Mesodermal cell (in vitro differentiated cells): ENCODE results near the gene RAB8B.

Experiments used
- H3K27ac ChIP-seq: 2 replicates; pipeline ENCODE4 v1.7.0; 2013; ENCODE audit warnings: mild to moderate bottlenecking, low read depth, low read length, moderate library complexity; ENCODE audit not compliant: severe bottlenecking
- H3K36me3 ChIP-seq: 2 replicates; pipeline ENCODE4 v1.7.1; 2013; ENCODE audit warnings: mild to moderate bottlenecking, low read length, moderate library complexity; ENCODE audit not compliant: control insufficient read depth, insufficient read depth
- H3K4me1 ChIP-seq: one replicate; pipeline ENCODE4 v1.7.1; 2013; ENCODE audit warnings: mild to moderate bottlenecking, low read length; ENCODE audit not compliant: insufficient read depth, control insufficient read depth, poor library complexity, severe bottlenecking
- H3K4me3 ChIP-seq: 2 replicates; pipeline ENCODE4 v1.7.0; 2013; ENCODE audit warnings: low read length, control low read depth, mild to moderate bottlenecking; ENCODE audit not compliant: insufficient read depth, poor library complexity, severe bottlenecking; ENCODE audit errors: extremely low read depth
- H3K9me3 ChIP-seq: 2 replicates; pipeline ENCODE4 v1.7.1; 2013; ENCODE audit warnings: mild to moderate bottlenecking, low read length, moderate library complexity; ENCODE audit not compliant: control insufficient read depth
- WGBS, 2 experiments: methylation state at CpG; one replicate each; pipeline ENCODE4 v1.1.5; 2013; ENCODE audit warnings: missing lambda C conversion rate in 2 of 2; ENCODE audit not compliant: insufficient coverage in 2 of 2; 5-methylcytosine and 5-hydroxymethylcytosine counted together

Gene RAB8B

GRCh38 chr15:63160638-63161037, 28.8 kb upstream of the RAB8B start:
- no peak overlapping the region for H3K4me3 ChIP-seq
- no peaks in the 10 kb centered on the region for H3K9me3 ChIP-seq
- no peak overlapping the region for H3K27ac ChIP-seq
- H3K36me3 ChIP-seq = peaks cover 3% of the 10 kb centered on the region
- no peaks in the 10 kb centered on the region for H3K4me1 ChIP-seq

DNA sequence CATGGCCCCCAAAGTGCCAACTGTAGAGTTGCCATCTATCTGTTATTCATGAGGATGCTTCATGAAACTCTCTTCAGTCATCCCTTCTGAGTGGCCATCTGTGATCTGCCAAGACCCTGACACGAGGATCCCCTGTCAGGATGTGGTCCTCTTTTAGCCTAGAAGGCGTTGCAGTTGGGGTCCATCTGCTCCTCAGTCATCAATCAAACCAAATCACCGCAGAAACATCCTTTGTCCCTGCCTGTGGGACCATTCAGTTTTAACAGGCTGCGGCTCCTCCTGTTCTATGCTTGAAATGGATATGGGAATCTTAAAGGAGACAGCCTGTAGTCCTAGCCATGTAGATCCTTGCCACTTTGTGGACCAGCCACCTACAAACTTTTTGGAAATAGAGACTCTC, 26.2 kb upstream of the RAB8B start:
- Histone ChIP-seq H3K9me3 (no peaks in the 10 kb centered on the region), H3K4me3 (no peak overlapping the region), H3K36me3 (peaks cover 3% of the 10 kb centered on the region), H3K27ac (no peak overlapping the region), H3K4me1 (no peaks in the 10 kb centered on the region)
- 77 to 86% methylated on average over 2 to 3 of the region's 4 CpGs for WGBS, 2 experiments

- Histone ChIP-seq H3K36me3 (no peaks in the 10 kb centered on the region), H3K4me1 (no peaks in the 10 kb centered on the region)
- WGBS, 2 experiments = 93 to 100% methylated on average over 2 to 5 of the region's 6 CpGs
These were observed 24.1 kb upstream of the RAB8B start for GRCh38 chr15:63165166-63165859.

GRCh38 chr15:63166219-63166618, 23.2 kb upstream of the RAB8B start:
- no peak overlapping the region for H3K27ac ChIP-seq
- 90% methylated on average over 2 of the region's 2 CpGs; no CpG with 5 or more reads in 1 of the 2 experiments for WGBS, 2 experiments

More at GRCh38 chr15:63165166-63165859, 24.1 kb upstream of the RAB8B start:
- Histone ChIP-seq H3K9me3 (no peaks in the 10 kb centered on the region), H3K27ac (no peak overlapping the region), H3K4me3 (no peak overlapping the region)

GRCh38 chr15:63169788-63170187, 19.6 kb upstream of the RAB8B start:
- WGBS, 2 experiments = 80 to 92% methylated on average over 2 of the region's 2 CpGs
- H3K9me3 ChIP-seq = no peaks in the 10 kb centered on the region
- no peak overlapping the region for H3K4me3 ChIP-seq
- no peaks in the 10 kb centered on the region for H3K4me1 ChIP-seq
- H3K27ac ChIP-seq = no peak overlapping the region
- no peaks in the 10 kb centered on the region for H3K36me3 ChIP-seq

More at GRCh38 chr15:63166219-63166618, 23.2 kb upstream of the RAB8B start:
- no peaks in the 10 kb centered on the region for H3K9me3 ChIP-seq
- H3K36me3 ChIP-seq = no peaks in the 10 kb centered on the region
- H3K4me1 ChIP-seq = no peaks in the 10 kb centered on the region
- no peak overlapping the region for H3K4me3 ChIP-seq

- Histone ChIP-seq H3K9me3 (no peaks in the 10 kb centered on the region), H3K36me3 (no peaks in the 10 kb centered on the region), H3K27ac (no peak overlapping the region), H3K4me3 (no peak overlapping the region), H3K4me1 (peaks cover 5% of the 10 kb centered on the region)
- 90 to 100% methylated on average over 2 of the region's 5 CpGs for WGBS, 2 experiments
These were observed 17.0 kb upstream of the RAB8B start for GRCh38 chr15:63172376-63172775.

DNA sequence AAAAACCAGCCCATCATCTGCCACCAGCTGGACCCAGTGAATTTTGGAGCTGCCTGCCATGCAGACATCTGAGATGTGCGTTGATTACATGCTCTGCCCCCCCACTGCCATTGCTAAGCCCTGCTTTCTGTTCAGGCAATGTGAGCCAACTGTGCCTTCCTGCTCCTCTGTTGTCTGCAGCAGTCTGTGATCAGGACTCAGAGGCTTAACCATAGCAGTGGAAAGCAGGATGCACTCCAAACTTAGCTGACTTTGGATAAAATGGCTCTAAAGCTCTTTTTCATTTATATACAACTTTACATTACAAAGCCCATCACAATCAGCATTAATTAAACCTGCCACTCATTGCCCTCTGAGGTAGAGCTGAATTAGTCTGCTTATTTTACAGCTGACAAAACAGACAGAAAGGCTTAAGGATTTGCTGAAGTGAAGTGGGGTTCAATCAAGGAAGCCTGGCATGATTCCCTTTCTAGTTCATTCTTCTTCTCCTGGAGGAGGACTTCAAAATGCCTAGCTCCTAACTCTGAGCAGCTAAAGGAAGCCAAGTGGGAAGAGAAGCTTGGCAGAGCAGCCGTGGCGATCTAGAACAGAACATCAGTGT, 16.5 kb upstream of the RAB8B start:
- Histone ChIP-seq H3K4me3 (no peak overlapping the region), H3K36me3 (no peaks in the 10 kb centered on the region), H3K4me1 (peaks cover 11% of the 10 kb centered on the region), H3K9me3 (no peaks in the 10 kb centered on the region), H3K27ac (no peak overlapping the region)
- WGBS, 2 experiments = 64 to 78% methylated on average over 1 to 3 of the region's 3 CpGs

GRCh38 chr15:63176302-63176701, 13.1 kb upstream of the RAB8B start:
- Histone ChIP-seq H3K9me3 (no peaks in the 10 kb centered on the region), H3K36me3 (no peaks in the 10 kb centered on the region), H3K27ac (no peak overlapping the region), H3K4me1 (peaks cover 16% of the 10 kb centered on the region), H3K4me3 (no peak overlapping the region)
- 96 to 100% methylated on average over 1 to 3 of the region's 3 CpGs for WGBS, 2 experiments

DNA sequence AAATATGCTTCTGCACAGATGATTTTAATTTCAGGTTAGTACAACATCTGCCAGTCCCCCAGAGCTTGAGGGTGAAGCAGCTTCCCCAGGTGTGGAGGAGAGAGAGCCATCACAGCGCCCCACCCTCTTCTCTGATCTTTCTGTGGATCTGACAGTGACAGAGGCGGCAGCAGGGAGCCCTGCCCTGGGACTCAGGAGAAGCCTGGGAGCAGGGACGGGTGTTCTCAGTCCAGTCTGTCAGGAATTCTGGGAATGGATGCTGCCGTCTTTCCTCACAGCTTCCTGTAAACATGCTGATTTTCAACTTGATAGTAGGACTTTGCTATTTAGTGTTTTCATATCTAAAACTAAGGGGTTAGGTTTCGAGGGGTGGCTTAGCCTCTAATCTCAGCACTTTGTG, 11.4 kb upstream of the RAB8B start:
- 60 to 83% methylated on average over 1 to 2 of the region's 5 CpGs for WGBS, 2 experiments
- no peak overlapping the region for H3K4me3 ChIP-seq
- no peaks in the 10 kb centered on the region for H3K9me3 ChIP-seq
- no peaks in the 10 kb centered on the region for H3K36me3 ChIP-seq
- H3K27ac ChIP-seq = peak overlapping the region; percentile 8
- peaks cover 16% of the 10 kb centered on the region for H3K4me1 ChIP-seq

- H3K4me3 ChIP-seq = no peak overlapping the region
- H3K36me3 ChIP-seq = no peaks in the 10 kb centered on the region
- WGBS, 2 experiments = 100% methylated on average over 1 of the region's 2 CpGs
- peaks cover 25% of the 10 kb centered on the region for H3K4me1 ChIP-seq
- H3K9me3 ChIP-seq = no peaks in the 10 kb centered on the region
- H3K27ac ChIP-seq = no peak overlapping the region
These were observed 8.7 kb upstream of the RAB8B start for GRCh38 chr15:63180746-63181145.

- Histone ChIP-seq H3K36me3 (no peaks in the 10 kb centered on the region), H3K4me1 (peaks cover 32% of the 10 kb centered on the region), H3K9me3 (no peaks in the 10 kb centered on the region), H3K4me3 (no peak overlapping the region), H3K27ac (no peak overlapping the region)
- WGBS, 2 experiments = 100% methylated on average over 1 of the region's 2 CpGs; no CpG with 5 or more reads in 1 of the 2 experiments
These were observed 7.8 kb upstream of the RAB8B start for GRCh38 chr15:63181648-63182047.
